ENCODE data around the gene CXCR1. TPM values are rescaled to one million over a fixed set of nuclear protein-coding genes. Genes with fewer than 3 reads are reported as not detected.

CXCR1 gene
- total RNA-seq (2021) (not detected in 2 replicates), Bru-seq, nascent RNA (not detected), BruChase-seq, experiment 1, labeled RNA remaining after a 2-hour chase (not detected), BruChase-seq, experiment 2, labeled RNA remaining after a 6-hour chase (not detected)
- long read RNA-seq: 0 reads

- CTCF ChIA-PET: no interaction called here
- BruUV-seq (replicated peaks): no TSS peak
- TF ChIP-seq CTCF (conservative IDR thresholded peaks at IDR 0.05; ENCODE audit: low read depth, low read length) (no peak), EZH2 (IDR thresholded peaks at IDR 0.05; ENCODE audit: borderline replicate concordance, low read depth, low read length, poor library complexity, severe bottlenecking) (no peak)
- Histone ChIP-seq H3K9me3 (ENCODE audit: low read depth, low read length, poor library complexity, severe bottlenecking) (no peaks in the 10 kb centered on the region), H3K27ac (ENCODE audit: low read depth, low read length, poor library complexity, severe bottlenecking) (no peak within 1 kb of the TSS), H3K27me3 (replicated peaks; ENCODE audit: insufficient read depth, low read depth, low read length, poor library complexity) (peaks cover 14% of the 10 kb centered on the region), H3K4me3 (ENCODE audit: low read depth, low read length, poor library complexity, severe bottlenecking) (no peak within 1 kb of the TSS), H3K36me3 (ENCODE audit: insufficient read depth, low read length, poor library complexity, severe bottlenecking) (no peaks in the 10 kb centered on the region), H3K4me1 (ENCODE audit: insufficient read depth, low read length, poor library complexity, severe bottlenecking) (no peaks in the 10 kb centered on the region)
- POLR2A ChIA-PET (ENCODE audit: low non-redundant PET): no interaction called here
- intact Hi-C loops (cut with micrococcal nuclease; ENCODE audit: unreplicated experiment): loop anchor here (10.0 kb wide), 1 partner anchor 1592 kb away; no protein-coding TSS in a partner anchor
- DNase-seq (ENCODE audit: low spot score): no peak
Measured at GRCh38 chr2:218166791-218167190, at the start of gene CXCR1. CXCR1 (minus strand) TSS chr2:218166962; CDS start chr2:218165211, 1,751 bp downstream.

- no peak for TF ChIP-seq EZH2 (IDR thresholded peaks at IDR 0.05; ENCODE audit: borderline replicate concordance, low read depth, low read length, poor library complexity, severe bottlenecking)
- no peak for TF ChIP-seq CTCF (conservative IDR thresholded peaks at IDR 0.05; ENCODE audit: low read depth, low read length)
- no peaks in the 10 kb centered on the region for H3K36me3 ChIP-seq (ENCODE audit: insufficient read depth, low read length, poor library complexity, severe bottlenecking)
- H3K27me3 ChIP-seq (replicated peaks; ENCODE audit: insufficient read depth, low read depth, low read length, poor library complexity): no peaks in the 10 kb centered on the region
- BruUV-seq (replicated peaks): TSS peak; percentile 81
- DNase-seq (ENCODE audit: low spot score): no peak
- CTCF ChIA-PET: interaction anchor here (1.0 kb wide), 1 partner anchor 180 kb away, joined by 3 read pairs; no protein-coding TSS in a partner anchor
- intact Hi-C loops (cut with micrococcal nuclease; ENCODE audit: unreplicated experiment): no loop called here
- H3K4me1 ChIP-seq (ENCODE audit: insufficient read depth, low read length, poor library complexity, severe bottlenecking): peaks cover 35% of the 10 kb centered on the region
- H3K4me3 ChIP-seq (ENCODE audit: low read depth, low read length, poor library complexity, severe bottlenecking): peak overlapping the region; percentile 86
- POLR2A ChIA-PET (ENCODE audit: low non-redundant PET): no interaction called here
- peak overlapping the region; percentile 87 for H3K27ac ChIP-seq (ENCODE audit: low read depth, low read length, poor library complexity, severe bottlenecking)
- H3K9me3 ChIP-seq (ENCODE audit: low read depth, low read length, poor library complexity, severe bottlenecking): no peaks in the 10 kb centered on the region
Measured at GRCh38 chr2:218216336-218216673, 49.5 kb upstream of the CXCR1 start.

- H3K9me3 ChIP-seq (ENCODE audit: low read depth, low read length, poor library complexity, severe bottlenecking): peaks cover 6% of the 10 kb centered on the region
- H3K4me1 ChIP-seq (ENCODE audit: insufficient read depth, low read length, poor library complexity, severe bottlenecking): peaks cover 13% of the 10 kb centered on the region
- no peak for TF ChIP-seq CTCF (conservative IDR thresholded peaks at IDR 0.05; ENCODE audit: low read depth, low read length)
- no peak for TF ChIP-seq EZH2 (IDR thresholded peaks at IDR 0.05; ENCODE audit: borderline replicate concordance, low read depth, low read length, poor library complexity, severe bottlenecking)
- no peak overlapping the region for H3K27ac ChIP-seq (ENCODE audit: low read depth, low read length, poor library complexity, severe bottlenecking)
- BruUV-seq (replicated peaks): no TSS peak
- H3K27me3 ChIP-seq (replicated peaks; ENCODE audit: insufficient read depth, low read depth, low read length, poor library complexity): no peaks in the 10 kb centered on the region
- CTCF ChIA-PET: no interaction called here
- POLR2A ChIA-PET (ENCODE audit: low non-redundant PET): interaction anchor here (0.6 kb wide), 1 partner anchor 1300 kb away, joined by 3 read pairs; no protein-coding TSS in a partner anchor
- DNase-seq (ENCODE audit: low spot score): no peak
- no peak overlapping the region for H3K4me3 ChIP-seq (ENCODE audit: low read depth, low read length, poor library complexity, severe bottlenecking)
- intact Hi-C loops (cut with micrococcal nuclease; ENCODE audit: unreplicated experiment): no loop called here
- no peaks in the 10 kb centered on the region for H3K36me3 ChIP-seq (ENCODE audit: insufficient read depth, low read length, poor library complexity, severe bottlenecking)
Measured at GRCh38 chr2:218214116-218214515, 47.4 kb upstream of the CXCR1 start.
